ENCODE measurements around the gene EML6.

- no peak for TF ChIP-seq CTCF (IDR thresholded peaks at IDR 0.05)
- no peak for TF ChIP-seq POLR2A (IDR thresholded peaks at IDR 0.05)
Measured at GRCh38 chr2:54675738-54676137, 47.7 kb upstream of the EML6 start.
